GM12878 (cell line): Measurements from ENCODE around the gene LTBP3. TPM values are rescaled to one million over a fixed set of nuclear protein-coding genes. Genes with fewer than 3 reads are reported as not detected.

Source experiments
- ATAC-seq: fragments of 200-7000 bp; cut with Tn5 transposase; 3 replicates; pipeline ENCODE4 v1.9.1; 2020; ENCODE audit warnings: mild to moderate bottlenecking, moderate library complexity
- BruUV-seq: library from RNA; stranded (reverse); fragments of 400-500 nt; replicated peaks from 2 replicates; lab custom pipeline; 2021; lab: Mats Ljungman, UMichigan
- CTCF ChIA-PET: fragments of 300-600 bp; sonication (Branson Sonifier 250); formaldehyde crosslinking; extraction: SDS; loops from one replicate; lab custom pipeline; 2021; ENCODE audit warnings: inconsistent platforms; lab: Yijun Ruan, JAX
- POLR2A ChIA-PET: fragments of 350-600 bp; formaldehyde crosslinking; extraction: SDS; loops from one replicate; lab custom pipeline; 2021; ENCODE audit warnings: inconsistent platforms; lab: Charles Lee
- RAD21 ChIA-PET: fragments of 300-600 bp; sonication (Branson Sonifier 250); formaldehyde crosslinking; loops from one replicate; lab custom pipeline; 2023; ENCODE audit warnings: antibody characterized with exemption; ENCODE audit not compliant: unreplicated experiment; lab: Charles Lee
- SMC1A ChIA-PET: fragments of 300-600 bp; sonication (Branson Sonifier 250); formaldehyde crosslinking; loops from one replicate; lab custom pipeline; 2023; ENCODE audit not compliant: unreplicated experiment, uncharacterized antibody; lab: Charles Lee
- DNase-seq: peaks from one replicate; pipeline ENCODE4 v3.0.0-alpha.2; 2011; ENCODE audit warnings: low read depth, low spot score
- FAIRE-seq: peaks from 3 replicates; lab custom pipeline; 2011; peaks lifted over from hg19 to GRCh38; lab: Jason Lieb, UNC
- H2AFZ ChIP-seq: 2 replicates; pipeline ENCODE4 v1.6.0; 2011; ENCODE audit warnings: low read depth, low read length, control low read depth; ENCODE audit not compliant: control insufficient read depth
- H3K27ac ChIP-seq: 2 replicates; pipeline ENCODE4 v1.5.1; 2011; ENCODE audit warnings: control low read depth; ENCODE audit not compliant: control insufficient read depth, insufficient read depth
- H3K27me3 ChIP-seq, 2 experiments: replicated peaks in 1 of 2; 2 replicates each; pipeline versions ENCODE4 v1.6.0 to v1.6.1; 2011; ENCODE audit warnings: low read length in 1 of 2; ENCODE audit not compliant: control insufficient read depth in 2 of 2, insufficient read depth in 2 of 2
- H3K36me3 ChIP-seq, 2 experiments: 2 replicates each; pipeline ENCODE4 v1.5.1; 2011; ENCODE audit warnings: low read length in 1 of 2; ENCODE audit not compliant: control insufficient read depth in 2 of 2, insufficient read depth in 2 of 2
- H3K4me1 ChIP-seq: 2 replicates; pipeline ENCODE4 v1.6.1; 2011; ENCODE audit warnings: mild to moderate bottlenecking, low read length, moderate library complexity, mixed read lengths; ENCODE audit not compliant: control insufficient read depth, insufficient read depth
- H3K4me2 ChIP-seq: 2 replicates; pipeline ENCODE4 v1.6.0; 2011; ENCODE audit warnings: control low read depth; ENCODE audit not compliant: control insufficient read depth, insufficient read depth
- H3K4me3 ChIP-seq: fragments of 200-600 bp; sonication (generic); 2 replicates; pipeline ENCODE4 v1.5.1; 2016
- H3K79me2 ChIP-seq: 2 replicates; pipeline ENCODE4 v1.6.0; 2011; ENCODE audit warnings: low read length; ENCODE audit not compliant: control insufficient read depth, insufficient read depth
- H3K9ac ChIP-seq: 2 replicates; pipeline ENCODE4 v1.8.0; 2011; ENCODE audit warnings: low read length, control low read depth, mixed read lengths; ENCODE audit not compliant: control insufficient read depth, insufficient read depth
- H3K9me3 ChIP-seq: replicated peaks from 3 replicates; pipeline ENCODE4 v1.5.1; 2011; ENCODE audit warnings: mild to moderate bottlenecking, low read length; ENCODE audit not compliant: control insufficient read depth, insufficient read depth
- H4K20me1 ChIP-seq: 2 replicates; pipeline ENCODE4 v1.6.0; 2011; ENCODE audit not compliant: control insufficient read depth, insufficient read depth
- BACH1 ChIP-seq: fragments of 450-650 bp; IDR thresholded peaks from 2 replicates; pipeline ENCODE4 v1.6.1; 2017; ENCODE audit warnings: mild to moderate bottlenecking, borderline replicate concordance
- CHD1 ChIP-seq: IDR thresholded peaks from 2 replicates; pipeline ENCODE4 v1.6.1; 2012; ENCODE audit warnings: low read depth, low read length, improper control_type of control experiment
- ESRRA ChIP-seq: IDR thresholded peaks from 2 replicates; pipeline ENCODE4 v1.6.1; 2012; ENCODE audit warnings: mild to moderate bottlenecking, low read length, improper control_type of control experiment
- GATAD2B ChIP-seq: fragments of 450-650 bp; conservative IDR thresholded peaks from 2 replicates; pipeline ENCODE4 v1.6.1; 2017; ENCODE audit warnings: low read depth, mild to moderate bottlenecking, moderate library complexity
- HCFC1 ChIP-seq: fragments of 150-350 bp; IDR thresholded peaks from 2 replicates; pipeline ENCODE4 v1.6.1; 2014; ENCODE audit warnings: low read length
- HDAC2 ChIP-seq: fragments of 200-600 bp; sonication (generic); IDR thresholded peaks from 2 replicates; pipeline ENCODE4 v1.6.1; 2017
- IKZF1 ChIP-seq: fragments of 450-650 bp; conservative IDR thresholded peaks from 2 replicates; pipeline ENCODE4 v1.6.1; 2017; ENCODE audit warnings: antibody characterized with exemption, mild to moderate bottlenecking
- MYB ChIP-seq: fragments of 150-350 bp; IDR thresholded peaks from 2 replicates; pipeline ENCODE4 v1.6.1; 2014; ENCODE audit warnings: mild to moderate bottlenecking, low read depth, low read length, borderline replicate concordance
- NFIC ChIP-seq: IDR thresholded peaks from 2 replicates; pipeline ENCODE4 v1.6.1; 2012; ENCODE audit warnings: low read depth, mild to moderate bottlenecking, inconsistent platforms, low read length, moderate library complexity
- NR2C2 ChIP-seq: IDR thresholded peaks from 2 replicates; pipeline ENCODE4 v1.6.1; 2011; ENCODE audit warnings: borderline replicate concordance, low read depth; ENCODE audit not compliant: control insufficient read depth, insufficient read length
- NRF1 ChIP-seq: conservative IDR thresholded peaks from 2 replicates; pipeline ENCODE4 v1.6.1; 2011; ENCODE audit warnings: mild to moderate bottlenecking, low read depth, low read length, improper control_type of control experiment
- POLR2AphosphoS2 ChIP-seq: IDR thresholded peaks from 2 replicates; pipeline ENCODE4 v1.6.1; 2011; ENCODE audit warnings: low read depth, mild to moderate bottlenecking, low read length, improper control_type of control experiment, moderate library complexity
- POLR2AphosphoS5 ChIP-seq: IDR thresholded peaks from 2 replicates; pipeline ENCODE4 v1.6.1; 2011; ENCODE audit warnings: mild to moderate bottlenecking, low read length, inconsistent platforms
- RB1 ChIP-seq: fragments of 450-650 bp; formaldehyde crosslinking; IDR thresholded peaks from 2 replicates; pipeline ENCODE4 v1.6.1; 2017; ENCODE audit warnings: mild to moderate bottlenecking, borderline replicate concordance
- RBBP5 ChIP-seq: fragments of 200-600 bp; sonication (generic); conservative IDR thresholded peaks from 2 replicates; pipeline ENCODE4 v1.6.1; 2016
- SIN3A ChIP-seq: IDR thresholded peaks from 2 replicates; pipeline ENCODE4 v1.6.1; 2012; ENCODE audit warnings: low read depth, low read length, improper control_type of control experiment
- SMARCA5 ChIP-seq: fragments of 450-650 bp; IDR thresholded peaks from 2 replicates; pipeline ENCODE4 v1.6.1; 2017; ENCODE audit warnings: mild to moderate bottlenecking
- TCF7 ChIP-seq: IDR thresholded peaks from 2 replicates; pipeline ENCODE4 v1.6.1; 2014; ENCODE audit warnings: antibody characterized with exemption, borderline replicate concordance
- ZBED1 ChIP-seq: IDR thresholded peaks from 2 replicates; pipeline ENCODE4 v1.6.1; 2016; ENCODE audit warnings: borderline replicate concordance
- ZNF384 ChIP-seq: IDR thresholded peaks from 2 replicates; pipeline ENCODE4 v1.6.1; 2012; ENCODE audit warnings: low read depth, mild to moderate bottlenecking, low read length, improper control_type of control experiment, borderline replicate concordance
- WGBS: methylation state at CpG from one replicate; pipeline ENCODE4 v1.1.6; 2016; ENCODE audit warnings: low lambda C conversion rate; ENCODE audit not compliant: insufficient replicate concordance, insufficient coverage; ENCODE audit errors: missing lambda C conversion rate; 5-methylcytosine and 5-hydroxymethylcytosine counted together
- in situ Hi-C: fragments of 300-500 bp; cut with MboI; formaldehyde crosslinking; loops from 9 replicates; pipeline ENCODE4 v1.14.3; 2018; ENCODE audit warnings: mixed read lengths
- intact Hi-C: fragments of 100-400 bp; cut with micrococcal nuclease; formaldehyde crosslinking; loops from one replicate; pipeline ENCODE4 v1.14.2; 2022; ENCODE audit not compliant: unreplicated experiment
- polyA plus RNA-seq, 11 experiments: library from polyadenylated mRNA; depleted of rRNA in 4 of 11; unstranded in 6 of 11; stranded (reverse) in 5 of 11; fragments of >200 nt; fragmentation: Nextera tagmentation in 4 of 11; fragmentation: Illumina TruSeq in 1 of 11; extraction: Ambion mirVana in 4 of 11; extraction: Trizol in 1 of 11; gene quantifications; 1 replicate in 1 of 11; 2 replicates in 10 of 11; pipeline versions ENCODE4 v1.2.1 to v1.2.3, GENCODE V29; 2011 to 2016; ENCODE audit warnings: inconsistent platforms in 2 of 11, missing spikeins in 2 of 11, low read depth in 1 of 11
- total RNA-seq, 4 experiments: library from RNA; depleted of rRNA in 3 of 4; stranded (reverse); fragments of >200 nt in 3 of 4; fragmentation: Illumina TruSeq in 1 of 4; extraction: Trizol in 1 of 4; gene quantifications; 2 replicates each; pipeline versions ENCODE4 v1.2.1 to v1.2.3, GENCODE V29; 2013 to 2021
- TF ChIP-seq, protein P1 (sequence below): IDR thresholded peaks from 2 replicates; pipeline ENCODE4 v1.6.1; 2012; ENCODE audit warnings: low read depth, low read length, improper control_type of control experiment
- TF ChIP-seq, protein P2 (sequence below): fragments of 450-650 bp; IDR thresholded peaks from 2 replicates; pipeline ENCODE4 v1.6.1; 2018; ENCODE audit warnings: borderline replicate concordance, mild to moderate bottlenecking; ENCODE audit not compliant: partially characterized antibody

The LTBP3 gene
- total and polyA plus RNA-seq, 10 of the 15 experiments (the other 5 are each of a cell fraction or from before 2014, with no cell fraction given): 2.2 to 12.2 (median 6.2) TPM; not detected in 2

DNA sequence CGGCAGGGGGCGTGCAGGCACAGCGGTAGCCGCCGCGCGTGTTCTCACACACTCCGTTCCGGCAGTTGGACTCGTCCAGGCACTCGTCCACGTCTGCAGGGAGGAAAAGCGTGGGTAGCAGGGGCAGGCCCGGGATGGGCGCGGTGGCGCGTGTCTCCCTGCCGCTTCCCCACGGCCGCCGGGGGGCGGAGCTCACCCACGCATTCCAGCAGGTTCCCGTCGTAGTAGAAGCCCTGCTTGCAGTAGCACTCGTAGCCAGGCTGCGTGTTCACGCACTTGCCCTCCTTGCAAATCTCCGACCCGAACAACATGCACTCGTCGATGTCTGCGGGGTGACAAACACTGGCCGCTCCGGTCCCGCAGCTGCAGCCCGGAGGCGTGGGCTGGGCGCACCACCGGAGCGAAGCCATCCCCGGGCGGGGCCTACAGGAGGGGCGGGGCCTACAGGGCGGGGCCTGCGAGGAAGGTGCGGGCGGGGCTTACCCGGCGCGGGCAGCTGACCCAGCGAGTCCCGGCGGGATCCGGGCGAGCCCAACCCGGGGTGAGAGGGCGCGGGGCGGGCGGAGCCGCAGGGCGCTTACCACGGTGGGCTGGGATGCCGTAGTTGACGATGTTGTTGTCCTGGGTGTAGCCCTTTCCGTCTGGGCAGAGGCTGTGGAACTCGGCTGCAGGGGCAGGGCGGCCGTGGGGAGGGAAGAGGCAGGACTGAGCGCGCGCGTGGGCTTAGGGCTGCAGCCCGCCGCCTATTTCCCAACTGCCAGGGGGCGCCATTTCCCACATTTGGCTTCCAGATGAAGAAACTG, 17.7 kb downstream of the LTBP3 start:
- peak; percentile 61 for FAIRE-seq
- BruUV-seq: TSS peak; percentile 58
- POLR2A ChIA-PET: interaction anchor here (0.6 to 3.7 kb wide), 17 partner anchors 11 to 215 kb away, joined by 3 to 34 read pairs (median 5); partner anchors contain the start of genes EHBP1L1, FAM89B, MAP3K11 and PCNX3
- TF ChIP-seq RB1 (peak; percentile 87), MYB (no peak), NR2C2 (no peak), SIN3A (no peak), ZNF384 (no peak), ZBED1 (no peak), POLR2AphosphoS2 (0 out of 2 replicates have a peak, but pooled peaks have one; percentile 36), HDAC2 (0 out of 2 replicates have a peak, but pooled peaks have one; percentile 59), ESRRA (no peak), SMARCA5 (peak; percentile 87), POLR2AphosphoS5 (peak; percentile 68; the same call in 1 of the 2 replicates), BACH1 (peak; percentile 94), CHD1 (no peak), GATAD2B (peak; percentile 81), NRF1 (no peak), IKZF1 (peak; percentile 91), NFIC (no peak), HCFC1 (no peak; the same call in 1 of the 2 replicates), RBBP5 (no peak), TCF7 (no peak)
- TF ChIP-seq, protein P1, sequence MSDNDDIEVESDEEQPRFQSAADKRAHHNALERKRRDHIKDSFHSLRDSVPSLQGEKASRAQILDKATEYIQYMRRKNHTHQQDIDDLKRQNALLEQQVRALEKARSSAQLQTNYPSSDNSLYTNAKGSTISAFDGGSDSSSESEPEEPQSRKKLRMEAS: peak; percentile 33
- TF ChIP-seq, protein P2, sequence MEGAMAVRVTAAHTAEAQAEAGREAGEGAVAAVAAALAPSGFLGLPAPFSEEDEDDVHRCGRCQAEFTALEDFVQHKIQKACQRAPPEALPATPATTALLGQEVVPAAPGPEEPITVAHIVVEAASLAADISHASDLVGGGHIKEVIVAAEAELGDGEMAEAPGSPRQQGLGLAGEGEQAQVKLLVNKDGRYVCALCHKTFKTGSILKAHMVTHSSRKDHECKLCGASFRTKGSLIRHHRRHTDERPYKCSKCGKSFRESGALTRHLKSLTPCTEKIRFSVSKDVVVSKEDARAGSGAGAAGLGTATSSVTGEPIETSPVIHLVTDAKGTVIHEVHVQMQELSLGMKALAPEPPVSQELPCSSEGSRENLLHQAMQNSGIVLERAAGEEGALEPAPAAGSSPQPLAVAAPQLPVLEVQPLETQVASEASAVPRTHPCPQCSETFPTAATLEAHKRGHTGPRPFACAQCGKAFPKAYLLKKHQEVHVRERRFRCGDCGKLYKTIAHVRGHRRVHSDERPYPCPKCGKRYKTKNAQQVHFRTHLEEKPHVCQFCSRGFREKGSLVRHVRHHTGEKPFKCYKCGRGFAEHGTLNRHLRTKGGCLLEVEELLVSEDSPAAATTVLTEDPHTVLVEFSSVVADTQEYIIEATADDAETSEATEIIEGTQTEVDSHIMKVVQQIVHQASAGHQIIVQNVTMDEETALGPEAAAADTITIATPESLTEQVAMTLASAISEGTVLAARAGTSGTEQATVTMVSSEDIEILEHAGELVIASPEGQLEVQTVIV: no peak

More for the DNA sequence above, 17.7 kb downstream of the LTBP3 start:
- Histone ChIP-seq H3K4me1 (peaks cover 6% of the 10 kb centered on the region), H4K20me1 (no peaks in the 10 kb centered on the region), H3K4me3 (peak overlapping the region; percentile 72), H3K27ac (peak overlapping the region; percentile 61), H3K4me2 (peak overlapping the region; percentile 97), H3K27me3 (no peaks in the 10 kb centered on the region), H3K36me3 (peaks cover 2 to 5% of the 10 kb centered on the region in 2 experiments; a peak in 3 of 4 replicates), H2AFZ (peak overlapping the region; percentile 96), H3K9ac (peak overlapping the region; percentile 62; the same call in 1 of the 2 replicates), H3K9me3 (no peaks in the 10 kb centered on the region), H3K79me2 (no peaks in the 10 kb centered on the region)
- SMC1A ChIA-PET: interaction anchor here (1.0 to 4.1 kb wide), 9 partner anchors 11 to 74 kb away, joined by 3 to 48 read pairs (median 11); partner anchors contain the start of genes EHBP1L1, FAM89B, MAP3K11 and PCNX3
- WGBS: under 1% methylated on average over 50 of the region's 78 CpGs
- ATAC-seq: peak; percentile 95
- CTCF ChIA-PET: interaction anchor here (0.5 to 4.2 kb wide), 32 partner anchors 10 to 255 kb away, joined by 3 to 89 read pairs (median 5); partner anchors contain the start of genes DPF2, EHBP1L1, FAM89B and KCNK7
- intact Hi-C loops (loop anchor here (1.0 to 2.0 kb wide), 3 partner anchors 30 to 74 kb away; partner anchors contain the start of genes MAP3K11, PCNX3 and ZNRD2), in situ Hi-C loops (no loop called here)
- RAD21 ChIA-PET: interaction anchor here (0.6 to 4.1 kb wide), 21 partner anchors 9 to 122 kb away, joined by 3 to 58 read pairs (median 5); partner anchors contain the start of genes EHBP1L1, FAM89B, MALAT1 and PCNX3
- peak; percentile 71 for DNase-seq
